WERI-Rb-1 (cell line): ENCODE results near the gene SPA17.
A peak's percentile ranks its signal among the peaks of the same experiment; 100 is the strongest.

ENCODE experiments used
- DNase-seq: peaks from one replicate; pipeline ENCODE4 v3.0.0-alpha.2; 2020
- H3K27ac ChIP-seq: fragments of 250-450 bp; sonication (Bioruptor Pico); 2 replicates; pipeline ENCODE4 v1.5.1; 2020; ENCODE audit warnings: mild to moderate bottlenecking, moderate library complexity
- H3K27me3 ChIP-seq: fragments of 250-450 bp; sonication (Bioruptor Pico); 2 replicates; pipeline ENCODE4 v1.5.1; 2021; ENCODE audit warnings: mild to moderate bottlenecking, low read depth, moderate library complexity; ENCODE audit not compliant: insufficient read depth, severe bottlenecking
- H3K36me3 ChIP-seq: fragments of 250-450 bp; sonication (Bioruptor Pico); 2 replicates; pipeline ENCODE4 v1.5.1; 2020; ENCODE audit warnings: mild to moderate bottlenecking, moderate library complexity
- H3K4me3 ChIP-seq: 2 replicates; pipeline ENCODE4 v1.5.1; 2011; ENCODE audit warnings: low read depth, mild to moderate bottlenecking, control low read depth, low read length
- H3K9me3 ChIP-seq: fragments of 250-450 bp; sonication (Bioruptor Pico); 2 replicates; pipeline ENCODE4 v1.5.1; 2021; ENCODE audit warnings: mild to moderate bottlenecking, moderate library complexity; ENCODE audit not compliant: severe bottlenecking
- CTCF ChIP-seq: IDR thresholded peaks from 2 replicates; pipeline ENCODE4 v1.5.1; 2011; ENCODE audit warnings: low read depth, mild to moderate bottlenecking, control low read depth, inconsistent platforms, low read length

SPA17 gene

GRCh38 chr11:124700028-124700427 lies 26.3 kb downstream of the SPA17 start:
- H3K9me3 ChIP-seq, result no peaks in the 10 kb centered on the region
- H3K36me3 ChIP-seq, result no peaks in the 10 kb centered on the region; the same call in 1 of the 2 replicates

GRCh38 chr11:124707829-124708228 lies 34.1 kb downstream of the SPA17 start:
- H3K9me3 ChIP-seq, result no peaks in the 10 kb centered on the region
- H3K27ac ChIP-seq, result no peak overlapping the region
- no peak for DNase-seq
- no peak for TF ChIP-seq CTCF
- H3K4me3 ChIP-seq, result no peak overlapping the region
- no peaks in the 10 kb centered on the region for H3K36me3 ChIP-seq
- no peaks in the 10 kb centered on the region for H3K27me3 ChIP-seq

More at GRCh38 chr11:124700028-124700427, 26.3 kb downstream of the SPA17 start:
- H3K27ac ChIP-seq, result no peak overlapping the region
- no peak for DNase-seq
- TF ChIP-seq CTCF, result no peak
- H3K27me3 ChIP-seq, result no peaks in the 10 kb centered on the region
- no peak overlapping the region for H3K4me3 ChIP-seq

GRCh38 chr11:124712392-124712791 lies 38.7 kb downstream of the SPA17 start:
- no peak for DNase-seq
- no peak overlapping the region for H3K27ac ChIP-seq
- H3K36me3 ChIP-seq, result no peaks in the 10 kb centered on the region
- H3K9me3 ChIP-seq, result no peaks in the 10 kb centered on the region
- H3K4me3 ChIP-seq, result no peak overlapping the region
- no peak for TF ChIP-seq CTCF
- H3K27me3 ChIP-seq, result no peaks in the 10 kb centered on the region

- DNase-seq, result no peak
- Histone ChIP-seq H3K9me3 (no peaks in the 10 kb centered on the region), H3K36me3 (no peaks in the 10 kb centered on the region), H3K27ac (no peak overlapping the region), H3K27me3 (no peaks in the 10 kb centered on the region), H3K4me3 (no peak overlapping the region)
- no peak for TF ChIP-seq CTCF
These were observed 42.9 kb downstream of the SPA17 start for GRCh38 chr11:124716591-124716990.

GRCh38 chr11:124717421-124717785 lies 43.7 kb downstream of the SPA17 start:
- Histone ChIP-seq H3K27me3 (no peaks in the 10 kb centered on the region), H3K27ac (no peak overlapping the region), H3K36me3 (no peaks in the 10 kb centered on the region), H3K4me3 (peak overlapping the region; percentile 42), H3K9me3 (no peaks in the 10 kb centered on the region)
- DNase-seq, result no peak
- TF ChIP-seq CTCF, result no peak
